Astrocyte (in vitro differentiated cells and primary cell): ENCODE results near the gene ZNF701. TPM values are rescaled to one million over a fixed set of nuclear protein-coding genes. Genes with fewer than 3 reads are reported as not detected.

Experiments used
- DNase-seq: peaks from one replicate; pipeline ENCODE4 v3.0.0-alpha.2; 2010; ENCODE audit warnings: low read depth
- FAIRE-seq: peaks from 2 replicates; lab custom pipeline; 2011; peaks lifted over from hg19 to GRCh38; lab: Jason Lieb, UNC
- H2AFZ ChIP-seq: 2 replicates; pipeline ENCODE4 v1.6.0; 2012; ENCODE audit warnings: low read depth, low read length, inconsistent platforms
- H3K27ac ChIP-seq: 2 replicates; pipeline ENCODE4 v1.5.1; 2011; ENCODE audit warnings: low read depth, low read length, inconsistent platforms
- H3K27me3 ChIP-seq: 2 replicates; pipeline ENCODE4 v1.6.0; 2011; ENCODE audit warnings: low read length, inconsistent platforms; ENCODE audit not compliant: insufficient read depth
- H3K36me3 ChIP-seq: 2 replicates; pipeline ENCODE4 v1.5.1; 2011; ENCODE audit warnings: low read length, inconsistent platforms; ENCODE audit not compliant: insufficient read depth
- H3K4me1 ChIP-seq: 2 replicates; pipeline ENCODE4 v1.5.1; 2011; ENCODE audit warnings: low read length, inconsistent platforms; ENCODE audit not compliant: insufficient read depth
- H3K4me2 ChIP-seq: 2 replicates; pipeline ENCODE4 v1.6.0; 2012; ENCODE audit warnings: low read length, inconsistent platforms
- H3K4me3 ChIP-seq: 2 replicates; pipeline ENCODE4 v1.5.1; 2011; ENCODE audit warnings: low read depth, mild to moderate bottlenecking, low read length, inconsistent platforms; ENCODE audit not compliant: insufficient read depth
- H3K79me2 ChIP-seq: 2 replicates; pipeline ENCODE4 v1.6.0; 2012; ENCODE audit warnings: mild to moderate bottlenecking, low read length, inconsistent platforms; ENCODE audit not compliant: insufficient read depth
- H3K9ac ChIP-seq: 2 replicates; pipeline ENCODE4 v1.6.0; 2012; ENCODE audit warnings: mild to moderate bottlenecking, low read length, inconsistent platforms
- H3K9me3 ChIP-seq: 2 replicates; pipeline ENCODE4 v1.5.1; 2012; ENCODE audit warnings: low read depth, mild to moderate bottlenecking, low read length, inconsistent platforms; ENCODE audit not compliant: insufficient read depth
- H4K20me1 ChIP-seq: 2 replicates; pipeline ENCODE4 v1.6.0; 2012; ENCODE audit warnings: low read length, inconsistent platforms; ENCODE audit not compliant: insufficient read depth
- H3K27ac Mint-ChIP-seq: one replicate; pipeline ENCODE4 v1.8.0; 2021; ENCODE audit warnings: mild to moderate bottlenecking, mixed read lengths; ENCODE audit not compliant: unreplicated experiment
- H3K27me3 Mint-ChIP-seq: one replicate; pipeline ENCODE4 v1.8.0; 2021; ENCODE audit warnings: low read depth, mixed read lengths; ENCODE audit not compliant: unreplicated experiment
- H3K36me3 Mint-ChIP-seq: one replicate; pipeline ENCODE4 v1.8.0; 2021; ENCODE audit warnings: low read depth, mixed read lengths; ENCODE audit not compliant: unreplicated experiment
- H3K4me1 Mint-ChIP-seq: one replicate; pipeline ENCODE4 v1.8.0; 2021; ENCODE audit warnings: low read depth, mixed read lengths; ENCODE audit not compliant: unreplicated experiment
- H3K4me3 Mint-ChIP-seq: one replicate; pipeline ENCODE4 v1.8.0; 2021; ENCODE audit warnings: mild to moderate bottlenecking, moderate library complexity, mixed read lengths; ENCODE audit not compliant: unreplicated experiment
- H3K9me3 Mint-ChIP-seq: one replicate; pipeline ENCODE4 v1.8.0; 2021; ENCODE audit warnings: mild to moderate bottlenecking, mixed read lengths; ENCODE audit not compliant: unreplicated experiment
- CTCF ChIP-seq: IDR thresholded peaks from 2 replicates; pipeline ENCODE4 v1.5.1; 2011; ENCODE audit warnings: low read depth, mild to moderate bottlenecking, inconsistent platforms, low read length, moderate library complexity; ENCODE audit not compliant: insufficient read depth
- EZH2 ChIP-seq: IDR thresholded peaks from 2 replicates; pipeline ENCODE4 v1.6.1; 2012; ENCODE audit warnings: mild to moderate bottlenecking, low read length, inconsistent platforms; ENCODE audit not compliant: insufficient read depth
- total RNA-seq: library from RNA; stranded (reverse); gene quantifications from 2 replicates; pipeline ENCODE4 v1.2.1, GENCODE V29; 2021

ZNF701 gene
- total RNA-seq, 1 donor from 2014 or later, result 15.6 TPM

GRCh38 chr19:52635786-52636570 is 65.9 kb downstream of the ZNF701 start:
- Histone ChIP-seq H3K36me3 (peaks cover 2% of the 10 kb centered on the region), H3K9ac (no peak overlapping the region), H3K79me2 (peaks cover 6% of the 10 kb centered on the region), H4K20me1 (no peaks in the 10 kb centered on the region), H3K4me1 (peaks cover 6% of the 10 kb centered on the region), H3K9me3 (no peaks in the 10 kb centered on the region), H3K27me3 (no peaks in the 10 kb centered on the region), H3K27ac (no peak overlapping the region), H3K4me2 (no peak overlapping the region), H2AFZ (no peak overlapping the region), H3K4me3 (no peak overlapping the region)
- Mint-ChIP-seq H3K4me1 (peaks cover 19% of the 10 kb centered on the region), H3K4me3 (peak overlapping the region; percentile 51), H3K9me3 (no peaks in the 10 kb centered on the region), H3K27ac (peak overlapping the region; percentile 80), H3K27me3 (no peaks in the 10 kb centered on the region), H3K36me3 (peaks cover 19% of the 10 kb centered on the region)
- no peak for TF ChIP-seq CTCF
- no peak for TF ChIP-seq EZH2
- DNase-seq (peak; percentile 35), FAIRE-seq (no peak)

Other genes with a start within 250 kb of the ZNF701 start
- 5.7 and 5.8 TPM in 2 replicates for gene ZNF610, start 234.0 kb upstream of the ZNF701 start, total RNA-seq
- 8.3 and 11.0 TPM in 2 replicates for gene ZNF880, start 200.4 kb upstream of the ZNF701 start, total RNA-seq
- gene ZNF528, start 172.4 kb upstream of the ZNF701 start, total RNA-seq, result 7.5 and 8.1 TPM in 2 replicates
- not detected in 2 replicates for gene ZNF534, start 141.1 kb upstream of the ZNF701 start, total RNA-seq
- gene ZNF578, start 116.7 kb upstream of the ZNF701 start, total RNA-seq, result not detected in 2 replicates
- 15.1 and 18.0 TPM in 2 replicates for gene ZNF808, start 42.6 kb upstream of the ZNF701 start, total RNA-seq
- gene ZNF83, start 68.1 kb downstream of the ZNF701 start, total RNA-seq, result 27.6 and 35.4 TPM in 2 replicates
- gene ZNF611, start 164.8 kb downstream of the ZNF701 start, total RNA-seq, result 18.8 and 21.1 TPM in 2 replicates
- 5.6 and 6.4 TPM in 2 replicates for gene ZNF600, start 216.5 kb downstream of the ZNF701 start, total RNA-seq